ENCODE measurements around the gene KANSL3.

DNA sequence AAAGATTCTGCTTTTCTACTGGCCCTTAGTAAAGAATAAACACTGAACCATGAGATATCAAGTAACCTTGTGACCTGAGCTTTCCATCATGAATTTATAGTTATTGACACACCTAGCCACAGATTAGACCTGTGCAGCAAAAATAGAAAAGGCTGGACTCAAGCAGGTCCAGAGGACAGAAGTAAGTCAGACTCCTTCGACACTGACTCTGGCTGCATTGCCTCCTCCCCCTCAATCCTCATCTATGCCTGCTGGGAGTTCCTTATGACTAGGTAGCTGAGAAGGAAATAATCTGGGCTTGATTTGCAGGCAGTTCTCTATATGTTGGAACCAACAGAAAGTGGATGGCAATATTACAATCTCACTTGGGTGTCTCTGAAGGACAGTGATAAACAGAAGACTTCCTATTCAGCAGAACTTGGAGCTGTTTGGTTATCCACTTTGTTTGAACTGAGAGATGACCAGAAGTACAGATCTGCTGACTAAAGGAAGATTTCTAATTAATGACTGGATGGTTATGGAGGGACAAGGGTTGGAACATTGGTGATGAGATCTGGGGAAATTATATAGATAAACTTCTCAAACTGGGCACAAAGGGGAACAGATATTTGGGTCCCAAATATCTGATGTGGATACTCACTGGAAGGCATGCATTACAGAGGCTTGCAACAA, 62.2 kb downstream of the KANSL3 start:
- TF ChIP-seq, protein P1, sequence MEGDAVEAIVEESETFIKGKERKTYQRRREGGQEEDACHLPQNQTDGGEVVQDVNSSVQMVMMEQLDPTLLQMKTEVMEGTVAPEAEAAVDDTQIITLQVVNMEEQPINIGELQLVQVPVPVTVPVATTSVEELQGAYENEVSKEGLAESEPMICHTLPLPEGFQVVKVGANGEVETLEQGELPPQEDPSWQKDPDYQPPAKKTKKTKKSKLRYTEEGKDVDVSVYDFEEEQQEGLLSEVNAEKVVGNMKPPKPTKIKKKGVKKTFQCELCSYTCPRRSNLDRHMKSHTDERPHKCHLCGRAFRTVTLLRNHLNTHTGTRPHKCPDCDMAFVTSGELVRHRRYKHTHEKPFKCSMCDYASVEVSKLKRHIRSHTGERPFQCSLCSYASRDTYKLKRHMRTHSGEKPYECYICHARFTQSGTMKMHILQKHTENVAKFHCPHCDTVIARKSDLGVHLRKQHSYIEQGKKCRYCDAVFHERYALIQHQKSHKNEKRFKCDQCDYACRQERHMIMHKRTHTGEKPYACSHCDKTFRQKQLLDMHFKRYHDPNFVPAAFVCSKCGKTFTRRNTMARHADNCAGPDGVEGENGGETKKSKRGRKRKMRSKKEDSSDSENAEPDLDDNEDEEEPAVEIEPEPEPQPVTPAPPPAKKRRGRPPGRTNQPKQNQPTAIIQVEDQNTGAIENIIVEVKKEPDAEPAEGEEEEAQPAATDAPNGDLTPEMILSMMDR (IDR thresholded peaks at IDR 0.05) = no peak
- TF ChIP-seq POLR2A (IDR thresholded peaks at IDR 0.05) = no peak
